Measurements from ENCODE around the gene NLRP3. TPM values are rescaled to one million over a fixed set of nuclear protein-coding genes. Genes with fewer than 3 reads are reported as not detected.

The NLRP3 gene
- total RNA-seq, 3 donors from 2014 or later = 0.55 to 1.5 (median 0.89) TPM

DNA sequence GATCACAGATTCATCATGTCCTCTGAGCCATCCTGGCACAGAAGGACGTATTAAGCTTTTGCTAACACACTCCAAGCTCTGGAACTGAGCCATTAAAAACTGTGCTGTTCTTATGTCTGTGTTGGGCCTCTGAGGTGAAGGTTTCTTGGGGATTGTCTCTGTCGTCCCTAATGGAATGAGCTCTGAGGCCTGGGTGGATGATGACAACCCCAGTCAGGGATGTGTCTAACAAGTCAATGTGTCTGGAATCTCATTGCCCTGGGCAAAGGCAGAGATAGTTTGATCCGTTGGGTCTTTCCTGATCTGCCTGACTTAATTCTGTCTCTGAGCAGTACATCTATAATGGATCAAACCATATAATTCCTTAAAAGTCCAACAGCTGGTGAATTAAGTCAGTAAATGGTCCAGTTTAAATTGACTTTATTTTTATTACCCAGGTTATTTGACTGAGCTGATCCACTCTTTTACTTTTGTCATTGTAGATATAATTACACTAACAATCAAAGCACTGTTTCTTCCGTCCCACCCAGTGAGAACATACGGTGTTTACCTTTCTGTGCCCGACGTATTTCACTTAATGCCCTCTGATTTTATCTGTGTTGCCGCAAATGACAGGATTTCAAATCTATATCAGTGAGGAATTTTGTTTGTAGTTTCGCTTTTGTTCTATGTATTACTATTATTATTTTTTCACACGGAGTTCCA lies 80.8 kb downstream of the NLRP3 start:
- Histone ChIP-seq H3K36me3 (ENCODE audit: low read depth) (no peaks in the 10 kb centered on the region), H3K4me1 (ENCODE audit: low read depth) (no peaks in the 10 kb centered on the region), H3K9me3 (no peaks in the 10 kb centered on the region), H3K4me3 (no peak overlapping the region)
- TF ChIP-seq, protein P1, sequence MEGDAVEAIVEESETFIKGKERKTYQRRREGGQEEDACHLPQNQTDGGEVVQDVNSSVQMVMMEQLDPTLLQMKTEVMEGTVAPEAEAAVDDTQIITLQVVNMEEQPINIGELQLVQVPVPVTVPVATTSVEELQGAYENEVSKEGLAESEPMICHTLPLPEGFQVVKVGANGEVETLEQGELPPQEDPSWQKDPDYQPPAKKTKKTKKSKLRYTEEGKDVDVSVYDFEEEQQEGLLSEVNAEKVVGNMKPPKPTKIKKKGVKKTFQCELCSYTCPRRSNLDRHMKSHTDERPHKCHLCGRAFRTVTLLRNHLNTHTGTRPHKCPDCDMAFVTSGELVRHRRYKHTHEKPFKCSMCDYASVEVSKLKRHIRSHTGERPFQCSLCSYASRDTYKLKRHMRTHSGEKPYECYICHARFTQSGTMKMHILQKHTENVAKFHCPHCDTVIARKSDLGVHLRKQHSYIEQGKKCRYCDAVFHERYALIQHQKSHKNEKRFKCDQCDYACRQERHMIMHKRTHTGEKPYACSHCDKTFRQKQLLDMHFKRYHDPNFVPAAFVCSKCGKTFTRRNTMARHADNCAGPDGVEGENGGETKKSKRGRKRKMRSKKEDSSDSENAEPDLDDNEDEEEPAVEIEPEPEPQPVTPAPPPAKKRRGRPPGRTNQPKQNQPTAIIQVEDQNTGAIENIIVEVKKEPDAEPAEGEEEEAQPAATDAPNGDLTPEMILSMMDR (IDR thresholded peaks at IDR 0.05) = no peak
- peak; percentile 72 for ATAC-seq
- no peak for DNase-seq
- intact Hi-C loops (cut with DNase I, micrococcal nuclease) = no loop called here

Other genes starting within 250 kb of the NLRP3 start
- 10 to 100 TPM; 41.8 to 78.5 (median 61.3) TPM for gene ZNF124, start 244.2 kb upstream of the NLRP3 start, total RNA-seq
- gene VN1R5, start 160.1 kb upstream of the NLRP3 start, total RNA-seq = not detected
- gene ZNF496, start 84.3 kb upstream of the NLRP3 start, total RNA-seq = 10 to 100 TPM; 13.3 to 26.5 (median 18.0) TPM
- not detected for gene OR2B11, start 41.9 kb downstream of the NLRP3 start, total RNA-seq
- gene OR2C3, start 120.3 kb downstream of the NLRP3 start, total RNA-seq = not detected
- gene GCSAML, start 133.0 kb downstream of the NLRP3 start, total RNA-seq = 1 to 10 TPM in 1 of 3 donors, under 1 TPM in 2; 0.32 to 1.3 (median 0.89) TPM
- not detected for gene OR2G2, start 172.2 kb downstream of the NLRP3 start, total RNA-seq
- not detected for gene OR2G3, start 189.4 kb downstream of the NLRP3 start, total RNA-seq